ENCODE measurements around the gene CCNB1. TPM values are rescaled to one million over a fixed set of nuclear protein-coding genes. Genes with fewer than 3 reads are reported as not detected.
"Not testable (repeated sequence)": the region's sequence is repeated elsewhere in the genome, so short reads cannot be mapped to it uniquely, and the experiment has no call there.

CCNB1 gene
- polyA plus RNA-seq, 2 of the 4 experiments (the other 2 are of a cell fraction) = 236 to 311 TPM

DNA sequence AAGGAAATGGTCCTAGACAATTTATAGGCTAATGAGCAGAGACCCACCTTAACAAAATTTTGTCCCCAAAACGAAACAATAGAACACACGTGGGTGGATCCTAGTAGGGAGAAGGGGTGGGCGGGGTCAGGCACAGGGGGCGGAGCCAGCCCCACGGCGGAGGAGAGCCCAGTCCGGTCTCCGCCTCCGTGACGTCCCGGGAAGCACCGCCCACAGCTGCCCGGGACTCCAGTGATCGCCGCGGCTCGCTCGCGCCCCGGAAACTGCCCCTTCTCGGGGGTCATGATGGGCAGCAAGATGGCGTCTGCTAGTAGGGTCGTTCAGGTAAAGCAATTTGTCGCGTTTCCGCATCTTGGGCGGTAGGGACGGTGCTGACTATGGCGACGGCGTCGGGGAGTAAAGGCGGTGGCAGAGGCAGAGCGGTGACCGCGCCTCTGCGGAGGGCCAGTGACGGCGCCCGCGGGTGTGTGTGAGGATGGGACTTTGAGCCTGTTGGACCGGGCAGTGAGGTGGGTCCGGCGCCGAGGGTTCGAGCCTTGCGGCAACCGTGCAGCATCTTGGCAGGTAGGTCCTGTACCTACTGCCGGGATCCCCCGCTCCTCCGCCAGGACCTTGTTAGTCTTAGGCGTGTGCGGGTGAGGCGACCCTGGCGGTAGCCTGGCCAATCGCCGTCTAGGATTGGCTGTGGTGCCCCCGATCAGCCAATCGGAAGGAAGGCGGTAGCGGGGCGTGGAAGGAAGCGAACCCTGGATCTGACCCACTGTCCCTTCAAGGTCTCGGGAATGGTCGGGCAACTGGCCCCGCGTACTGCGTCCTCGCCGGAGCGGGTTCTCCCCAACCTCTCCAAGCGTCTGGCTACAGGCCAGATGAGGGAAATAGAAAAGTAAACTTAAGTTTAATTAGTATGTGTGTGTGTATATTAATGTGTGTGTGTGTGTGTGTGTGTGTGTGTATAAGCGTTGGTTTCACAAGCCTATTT lies 50.9 kb downstream of the CCNB1 start (continued):
- TF ChIP-seq, protein P1, sequence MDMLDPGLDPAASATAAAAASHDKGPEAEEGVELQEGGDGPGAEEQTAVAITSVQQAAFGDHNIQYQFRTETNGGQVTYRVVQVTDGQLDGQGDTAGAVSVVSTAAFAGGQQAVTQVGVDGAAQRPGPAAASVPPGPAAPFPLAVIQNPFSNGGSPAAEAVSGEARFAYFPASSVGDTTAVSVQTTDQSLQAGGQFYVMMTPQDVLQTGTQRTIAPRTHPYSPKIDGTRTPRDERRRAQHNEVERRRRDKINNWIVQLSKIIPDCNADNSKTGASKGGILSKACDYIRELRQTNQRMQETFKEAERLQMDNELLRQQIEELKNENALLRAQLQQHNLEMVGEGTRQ (IDR thresholded peaks at IDR 0.05) = 0 out of 2 replicates have a peak, but pooled peaks have one; percentile 7
- TF ChIP-seq PHF8 (IDR thresholded peaks at IDR 0.05; ENCODE audit: borderline replicate concordance, low read depth) = peak; percentile 94
- no peak for TF ChIP-seq MAFK (IDR thresholded peaks at IDR 0.05; ENCODE audit: partially characterized antibody)
- no peak for TF ChIP-seq RAD21 (conservative IDR thresholded peaks at IDR 0.05 in 1 of 2, IDR thresholded peaks at IDR 0.05 in 1 of 2)
- TF ChIP-seq, protein P2, sequence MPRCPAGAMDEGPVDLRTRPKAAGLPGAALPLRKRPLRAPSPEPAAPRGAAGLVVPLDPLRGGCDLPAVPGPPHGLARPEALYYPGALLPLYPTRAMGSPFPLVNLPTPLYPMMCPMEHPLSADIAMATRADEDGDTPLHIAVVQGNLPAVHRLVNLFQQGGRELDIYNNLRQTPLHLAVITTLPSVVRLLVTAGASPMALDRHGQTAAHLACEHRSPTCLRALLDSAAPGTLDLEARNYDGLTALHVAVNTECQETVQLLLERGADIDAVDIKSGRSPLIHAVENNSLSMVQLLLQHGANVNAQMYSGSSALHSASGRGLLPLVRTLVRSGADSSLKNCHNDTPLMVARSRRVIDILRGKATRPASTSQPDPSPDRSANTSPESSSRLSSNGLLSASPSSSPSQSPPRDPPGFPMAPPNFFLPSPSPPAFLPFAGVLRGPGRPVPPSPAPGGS (IDR thresholded peaks at IDR 0.05) = 0 out of 3 replicates have a peak, but pooled peaks have one; percentile 72
- 0 out of 2 replicates have a peak, but pooled peaks have one; percentile 5 for TF ChIP-seq ESRRA (IDR thresholded peaks at IDR 0.05; ENCODE audit: borderline replicate concordance, low read length)
- no peak for TF ChIP-seq EHMT2 (IDR thresholded peaks at IDR 0.05; ENCODE audit: low read depth)
- TF ChIP-seq FOXS1 (CRISPR knock-in tag; IDR thresholded peaks at IDR 0.05) = no peak
- TF ChIP-seq CEBPB (IDR thresholded peaks at IDR 0.05) = no peak
- TF ChIP-seq HOXB13 (CRISPR knock-in tag; IDR thresholded peaks at IDR 0.05; ENCODE audit: low read depth) = no peak
- no peak for TF ChIP-seq SMC3 (IDR thresholded peaks at IDR 0.05)
- no peak for TF ChIP-seq HOXB5 (CRISPR knock-in tag; IDR thresholded peaks at IDR 0.05)
- TF ChIP-seq, protein P3, sequence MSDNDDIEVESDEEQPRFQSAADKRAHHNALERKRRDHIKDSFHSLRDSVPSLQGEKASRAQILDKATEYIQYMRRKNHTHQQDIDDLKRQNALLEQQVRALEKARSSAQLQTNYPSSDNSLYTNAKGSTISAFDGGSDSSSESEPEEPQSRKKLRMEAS (IDR thresholded peaks at IDR 0.05) = peak; percentile 72
- peak; percentile 88 for TF ChIP-seq POLR2A (IDR thresholded peaks at IDR 0.05; ENCODE audit: low read length)

DNA sequence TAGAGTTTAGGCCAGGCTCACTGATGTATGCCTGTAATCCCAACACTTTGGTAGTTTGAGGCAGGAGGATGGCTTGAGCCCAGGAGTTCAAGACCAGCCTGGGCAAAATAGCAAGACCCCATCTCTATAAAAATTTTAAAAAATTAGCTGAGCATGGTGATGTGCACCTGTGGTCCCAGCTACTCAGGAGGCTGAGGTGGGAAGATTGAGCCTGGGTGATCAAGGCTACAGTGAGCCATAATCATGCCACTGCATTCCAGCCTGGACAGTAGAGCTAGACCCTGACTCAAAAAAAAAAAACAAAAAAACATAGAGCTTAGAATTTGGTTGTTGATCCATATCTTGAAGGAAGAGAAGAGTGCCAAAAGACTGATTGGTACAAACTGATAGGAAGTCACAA lies 53.0 kb downstream of the CCNB1 start:
- DNase-seq (ENCODE audit: low read depth in 1 of 2, low spot score in 1 of 2) (no peak), ATAC-seq (no peak), FAIRE-seq (no peak)
- H3K9me3 ChIP-seq = no peaks in the 10 kb centered on the region
- no peak for TF ChIP-seq KDM5A (IDR thresholded peaks at IDR 0.05)
- H3K4me2 ChIP-seq = no peak overlapping the region
- no peak overlapping the region for H3K4me3 ChIP-seq
- peaks cover 8% of the 10 kb centered on the region for H3K4me1 ChIP-seq
- no peak overlapping the region for H3K27ac ChIP-seq
- ChIA-PET POLR2A (no interaction called here), CTCF (interaction anchor here (1.3 to 1.5 kb wide), 3 partner anchors 8 to 51 kb away, joined by 3 to 4 read pairs (median 4); no protein-coding TSS in a partner anchor)

DNA sequence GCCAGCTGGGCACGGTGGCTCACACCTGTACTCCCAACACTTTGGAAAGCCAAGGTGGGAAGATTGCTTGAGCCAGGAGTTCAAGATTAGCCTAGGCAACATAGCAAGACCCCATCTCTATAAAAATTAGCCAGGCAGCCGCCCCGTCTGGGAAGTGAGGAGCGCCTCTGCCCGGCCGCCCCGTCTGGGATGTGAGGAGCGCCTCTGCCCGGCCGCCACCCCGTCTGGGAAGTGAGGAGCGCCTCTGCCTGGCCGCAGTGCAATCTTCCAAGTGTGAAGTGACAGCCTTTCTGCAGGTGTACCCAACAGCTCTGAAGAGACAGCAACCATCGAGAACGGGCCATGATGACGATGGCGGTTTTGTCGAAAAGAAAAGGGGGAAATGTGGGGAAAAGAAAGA lies 53.4 kb downstream of the CCNB1 start:
- ATAC-seq; POLR2A ChIA-PET; DNase-seq (ENCODE audit: low read depth in 1 of 2, low spot score in 1 of 2); H3K9me3 ChIP-seq; H3K4me1 ChIP-seq; H3K4me3 ChIP-seq; FAIRE-seq; H3K27ac ChIP-seq; H3K4me2 ChIP-seq: not testable (repeated sequence)
- 89% methylated on average over 17 of the region's 18 CpGs for WGBS (ENCODE audit: missing lambda C conversion rate)
- CTCF ChIA-PET = interaction anchor here (1.3 to 1.5 kb wide), 2 partner anchors 8 to 51 kb away, joined by 4 read pairs; no protein-coding TSS in a partner anchor

DNA sequence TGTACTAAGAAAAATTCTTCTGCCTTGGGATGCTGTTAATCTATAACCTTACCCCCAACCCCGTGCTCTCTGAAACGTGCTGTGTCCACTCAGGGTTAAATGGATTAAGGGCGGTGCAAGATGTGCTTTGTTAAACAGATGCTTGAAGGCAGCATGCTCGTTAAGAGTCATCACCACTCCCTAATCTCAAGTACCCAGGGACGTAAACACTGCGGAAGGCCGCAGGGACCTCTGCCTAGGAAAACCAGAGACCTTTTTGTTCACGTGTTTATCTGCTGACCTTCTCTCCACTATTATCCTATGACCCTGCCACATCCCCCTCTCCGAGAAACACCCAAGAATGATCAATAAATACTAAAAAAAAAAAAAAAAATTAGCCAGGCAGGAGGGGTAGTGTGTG lies 53.9 kb downstream of the CCNB1 start:
- ATAC-seq; H3K4me2 ChIP-seq; H3K27ac ChIP-seq; POLR2A ChIA-PET; DNase-seq (ENCODE audit: low read depth in 1 of 2, low spot score in 1 of 2); H3K4me3 ChIP-seq; H3K9me3 ChIP-seq; FAIRE-seq; H3K4me1 ChIP-seq: not testable (repeated sequence)
- WGBS (ENCODE audit: missing lambda C conversion rate) = 77% methylated on average over 9 of the region's 9 CpGs
- CTCF ChIA-PET = interaction anchor here (0.7 kb wide), 1 partner anchor 11 kb away, joined by 3 read pairs; no protein-coding TSS in a partner anchor

Data from A549 (cell line).